ENCODE data around the gene BSDC1. TPM values are rescaled to one million over a fixed set of nuclear protein-coding genes. Genes with fewer than 3 reads are reported as not detected.

Gene BSDC1
- polyA plus RNA-seq, 1 donor from 2014 or later, result 41.0 TPM

DNA sequence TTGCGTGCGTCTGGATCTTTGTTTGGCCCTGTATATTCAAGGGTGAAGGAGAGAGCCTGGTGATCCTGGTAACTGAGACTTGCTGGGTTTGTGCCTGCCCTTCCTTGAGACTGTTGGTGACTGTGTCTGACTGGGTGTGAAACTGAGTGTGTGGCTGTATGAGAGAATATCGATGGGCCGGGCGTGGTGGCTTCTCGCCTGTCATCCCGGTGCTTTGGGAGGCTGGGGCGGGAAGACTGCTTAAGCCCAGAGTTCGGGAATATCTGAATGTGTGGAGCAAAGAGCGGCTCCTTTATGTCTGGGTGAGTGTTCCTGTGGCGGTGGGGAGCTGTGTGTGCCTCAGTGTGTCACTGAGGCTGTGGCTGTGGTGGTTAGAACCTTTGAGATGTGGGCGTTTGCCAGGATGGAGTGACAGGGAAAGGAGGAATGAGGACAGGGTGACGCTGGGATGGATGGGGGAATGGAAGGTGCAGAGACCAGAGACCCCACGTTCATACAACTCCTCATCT, 55.5 kb downstream of the BSDC1 start:
- peak overlapping the region in 2 of 4 donors; percentile 16 to 39 for H3K4me3 Mint-ChIP-seq
- H3K9me3 Mint-ChIP-seq, result no peaks in the 10 kb centered on the region
- H3K27me3 Mint-ChIP-seq, result peaks cover 1% of the 10 kb centered on the region
- H3K36me3 Mint-ChIP-seq, result no peaks in the 10 kb centered on the region
- H3K4me1 Mint-ChIP-seq, result peaks cover 28 to 43% (median 34%) of the 10 kb centered on the region in 3 donors
- H3K27ac Mint-ChIP-seq, result peak overlapping the region in 1 of 3 donors; percentile 29

DNA sequence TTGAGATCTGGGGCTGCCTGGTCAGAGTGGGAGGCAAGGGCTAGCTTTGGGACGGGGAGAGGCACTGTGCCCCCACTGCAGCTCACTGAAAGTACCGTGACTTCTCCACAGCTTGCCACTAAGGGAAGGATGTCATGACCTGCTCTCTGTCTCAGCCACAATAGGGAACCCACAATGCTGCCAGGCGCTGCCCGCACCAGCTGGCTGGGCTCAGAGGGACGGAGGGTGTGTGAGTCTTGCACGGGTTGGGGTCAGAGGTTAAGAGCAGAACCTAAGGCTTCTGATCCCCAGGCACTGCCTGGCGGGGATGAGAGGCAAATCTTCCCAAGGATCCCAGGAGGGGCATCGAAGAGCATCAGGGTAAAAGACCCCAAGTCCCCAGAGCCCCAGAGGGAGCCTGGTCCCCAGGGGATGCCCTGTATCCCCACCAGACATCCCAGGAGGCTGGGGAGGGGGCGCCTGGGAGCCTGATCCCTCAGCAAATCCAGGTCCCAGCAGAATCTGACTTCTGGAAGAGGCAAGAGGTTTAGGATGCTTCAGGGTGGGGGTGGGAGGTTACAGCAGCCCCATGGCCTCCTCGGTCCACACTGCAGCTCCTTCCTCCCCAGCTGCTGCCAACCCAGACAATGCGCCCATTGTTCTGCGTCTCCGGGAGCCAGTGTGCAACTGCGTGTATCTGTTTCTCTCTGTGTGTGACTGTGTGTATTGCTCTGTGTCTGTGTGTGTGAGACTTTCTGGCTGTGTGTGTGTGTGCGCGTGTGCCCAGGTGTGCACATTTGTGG, 56.2 kb downstream of the BSDC1 start:
- Mint-ChIP-seq H3K27ac (peak overlapping the region; percentile 82 to 92 (median 88)), H3K36me3 (no peaks in the 10 kb centered on the region), H3K27me3 (peaks cover 1% of the 10 kb centered on the region), H3K4me1 (peaks cover 34 to 48% (median 38%) of the 10 kb centered on the region in 3 donors), H3K4me3 (peak overlapping the region; percentile 64 to 88 (median 75)), H3K9me3 (no peaks in the 10 kb centered on the region)

DNA sequence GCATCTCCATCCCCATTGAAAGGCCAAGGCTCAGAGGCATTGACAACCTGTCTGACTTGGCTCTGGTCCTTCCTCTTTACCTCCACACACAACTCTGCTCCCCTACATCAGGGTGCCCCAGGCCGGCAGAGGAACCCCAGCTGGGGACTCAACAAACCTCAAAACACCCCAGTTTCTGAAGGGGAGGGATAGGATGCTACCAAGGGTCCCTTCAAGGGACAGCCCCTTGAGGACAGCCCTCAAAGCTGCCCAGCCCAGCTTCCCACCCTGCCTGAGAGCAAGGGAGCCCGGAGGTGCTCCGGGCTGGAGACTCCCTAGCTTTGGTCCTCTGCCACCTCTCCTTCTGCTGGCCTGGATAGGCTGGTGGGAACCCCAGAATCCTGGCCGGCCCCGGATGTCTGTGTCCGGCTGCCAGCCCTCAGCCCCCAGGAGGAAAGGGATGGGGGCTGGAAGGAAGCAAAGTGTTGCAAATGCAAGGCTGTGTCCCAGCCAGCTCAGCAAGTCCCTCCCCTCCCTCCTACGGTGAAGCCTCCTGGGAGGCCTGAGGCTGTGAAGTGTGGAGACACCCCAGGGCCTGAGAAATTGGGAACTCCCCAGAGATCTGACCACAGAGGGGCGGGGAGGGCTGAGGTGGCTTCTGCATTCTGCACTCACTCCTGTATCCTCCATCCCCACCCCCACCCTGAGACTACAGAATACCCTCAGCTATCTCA, 57.1 kb downstream of the BSDC1 start:
- Mint-ChIP-seq H3K36me3 (no peaks in the 10 kb centered on the region), H3K4me3 (peak overlapping the region; percentile 82 to 88 (median 84)), H3K9me3 (no peaks in the 10 kb centered on the region), H3K27me3 (peaks cover 1% of the 10 kb centered on the region), H3K27ac (peak overlapping the region; percentile 82 to 92 (median 88)), H3K4me1 (peaks cover 34 to 47% (median 38%) of the 10 kb centered on the region in 3 donors)

- peaks cover 34 to 47% (median 40%) of the 10 kb centered on the region in 3 donors for H3K4me1 Mint-ChIP-seq
- H3K27ac Mint-ChIP-seq, result peak overlapping the region; percentile 58 to 92 (median 88)
- H3K4me3 Mint-ChIP-seq, result peak overlapping the region; percentile 82 to 88 (median 84)
- H3K36me3 Mint-ChIP-seq, result no peaks in the 10 kb centered on the region
- peaks cover 1% of the 10 kb centered on the region for H3K27me3 Mint-ChIP-seq
- no peaks in the 10 kb centered on the region for H3K9me3 Mint-ChIP-seq
Observed at GRCh38 chr1:32336591-32336932, 57.7 kb downstream of the BSDC1 start.

DNA sequence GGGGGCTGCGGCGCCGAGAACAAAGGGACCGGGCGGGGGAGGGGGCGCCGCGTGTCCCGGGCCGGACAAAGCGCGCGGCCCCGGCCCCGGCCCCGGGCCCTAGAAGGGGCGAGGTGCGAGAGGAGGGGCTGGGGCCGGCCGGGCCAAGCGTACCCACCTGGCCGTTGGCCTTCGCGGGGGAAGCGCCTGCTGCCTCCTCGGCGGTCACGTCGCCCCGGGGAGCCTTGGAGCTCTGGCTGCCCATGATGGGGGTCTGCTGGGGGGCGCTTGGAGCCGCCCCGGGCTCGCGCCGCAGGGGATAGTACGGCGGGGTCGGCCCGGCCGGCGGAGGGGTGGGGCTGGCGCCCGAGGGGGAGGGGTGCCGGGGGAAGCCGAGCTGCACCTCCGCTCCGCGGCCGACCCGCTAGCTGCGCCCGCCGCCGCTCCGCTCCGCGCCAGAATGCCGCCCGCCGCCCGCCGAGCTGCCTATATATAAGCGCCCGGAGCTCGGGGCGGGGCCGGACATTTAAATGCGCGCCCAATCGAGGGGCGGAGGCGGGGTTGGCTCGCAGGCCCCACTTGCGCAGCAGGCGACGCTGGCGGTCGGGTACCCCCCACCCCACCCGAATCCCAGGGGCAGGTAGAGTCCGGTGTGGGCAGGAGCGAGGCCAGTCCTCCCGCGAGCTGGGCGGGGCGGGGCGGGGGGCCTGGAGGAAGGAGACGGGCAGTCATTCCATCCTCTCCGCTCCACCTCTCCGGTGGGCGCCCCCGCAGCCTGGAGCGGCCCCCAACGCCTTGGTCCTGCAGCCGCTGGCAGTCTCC, 58.3 kb downstream of the BSDC1 start, which contains the start of gene MARCKSL1:
TSS of gene MARCKSL1 (minus strand) at position 444 of the 801 bp plus-strand sequence. CDS start at position 244, 200 bp downstream.
- no peaks in the 10 kb centered on the region for H3K36me3 Mint-ChIP-seq
- peak within 1 kb of the TSS; percentile 88 to 92 (median 89) for H3K27ac Mint-ChIP-seq
- H3K4me1 Mint-ChIP-seq, result peaks cover 34 to 47% (median 43%) of the 10 kb centered on the region in 3 donors
- H3K27me3 Mint-ChIP-seq, result peaks cover 1% of the 10 kb centered on the region
- H3K4me3 Mint-ChIP-seq, result peak within 1 kb of the TSS; percentile 87 to 93 (median 91)
- H3K9me3 Mint-ChIP-seq, result no peaks in the 10 kb centered on the region

DNA sequence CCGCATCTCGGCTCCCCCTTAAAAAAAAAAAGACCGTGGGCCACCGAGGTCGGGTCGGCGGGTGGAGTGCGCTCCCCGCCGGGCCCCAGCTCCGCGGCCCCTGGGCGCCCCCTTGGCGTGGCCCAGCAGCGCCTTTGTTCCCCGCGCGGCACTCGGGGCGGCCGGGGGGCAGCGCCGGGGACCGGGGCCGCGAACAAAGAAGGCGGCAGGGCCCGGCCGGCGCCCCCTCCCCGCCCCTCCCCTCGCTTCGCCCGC, 58.8 kb downstream of the BSDC1 start:
- Mint-ChIP-seq H3K27ac (no peak overlapping the region), H3K27me3 (peaks cover 1% of the 10 kb centered on the region), H3K4me1 (peaks cover 34 to 49% (median 43%) of the 10 kb centered on the region in 3 donors), H3K4me3 (peak overlapping the region in 3 of 4 donors; percentile 87 to 93 (median 90)), H3K9me3 (no peaks in the 10 kb centered on the region), H3K36me3 (no peaks in the 10 kb centered on the region)

GRCh38 chr1:32334864-32335534, 59.2 kb downstream of the BSDC1 start:
- Mint-ChIP-seq H3K27me3 (peaks cover 1% of the 10 kb centered on the region), H3K9me3 (no peaks in the 10 kb centered on the region), H3K4me3 (peak overlapping the region; percentile 87 to 93 (median 91)), H3K27ac (peak overlapping the region; percentile 70 to 89 (median 87)), H3K36me3 (no peaks in the 10 kb centered on the region), H3K4me1 (peaks cover 34 to 48% (median 43%) of the 10 kb centered on the region in 3 donors)

DNA sequence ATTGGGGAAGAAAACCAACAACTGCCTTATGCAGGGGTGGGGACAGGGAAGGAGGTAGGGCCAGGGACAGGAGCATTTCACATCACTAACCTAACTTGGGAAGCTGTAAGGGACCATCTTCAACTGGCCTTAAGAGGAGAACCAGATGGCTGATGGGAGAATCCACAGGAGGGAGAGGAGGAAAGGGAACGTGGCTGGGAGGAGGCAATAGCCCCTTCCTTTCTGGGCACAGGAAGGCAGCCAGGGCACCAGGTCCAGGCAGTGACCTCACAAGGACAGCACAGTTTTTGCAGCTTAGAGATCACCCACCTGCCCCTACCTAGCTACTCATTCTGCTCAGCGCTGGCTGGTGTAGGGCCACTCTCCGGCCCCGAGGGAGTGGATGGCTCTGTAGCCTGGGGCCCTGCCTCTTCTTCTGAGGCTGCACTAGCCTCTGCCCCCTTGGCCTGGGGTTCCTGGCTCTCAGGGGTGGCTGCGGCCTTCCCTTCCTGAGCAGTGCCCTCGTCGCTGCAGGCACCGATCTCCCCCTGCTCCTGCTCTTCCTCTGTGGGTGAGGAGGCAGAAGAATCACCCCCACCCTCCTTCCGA, 59.9 kb downstream of the BSDC1 start:
- no peaks in the 10 kb centered on the region for H3K9me3 Mint-ChIP-seq
- peaks cover 28 to 44% (median 39%) of the 10 kb centered on the region in 3 donors for H3K4me1 Mint-ChIP-seq
- peak overlapping the region; percentile 87 to 93 (median 91) for H3K4me3 Mint-ChIP-seq
- H3K36me3 Mint-ChIP-seq, result peaks cover 4% of the 10 kb centered on the region
- peak overlapping the region; percentile 70 to 89 (median 87) for H3K27ac Mint-ChIP-seq
- peaks cover 1% of the 10 kb centered on the region for H3K27me3 Mint-ChIP-seq

GRCh38 chr1:32333251-32333963, 60.8 kb downstream of the BSDC1 start:
- Mint-ChIP-seq H3K27me3 (no peaks in the 10 kb centered on the region), H3K4me1 (peaks cover 24 to 36% (median 35%) of the 10 kb centered on the region in 3 donors), H3K4me3 (peak overlapping the region; percentile 3 to 69 (median 58)), H3K9me3 (no peaks in the 10 kb centered on the region), H3K36me3 (peaks cover 6% of the 10 kb centered on the region), H3K27ac (peak overlapping the region; percentile 17 to 87 (median 70))

DNA sequence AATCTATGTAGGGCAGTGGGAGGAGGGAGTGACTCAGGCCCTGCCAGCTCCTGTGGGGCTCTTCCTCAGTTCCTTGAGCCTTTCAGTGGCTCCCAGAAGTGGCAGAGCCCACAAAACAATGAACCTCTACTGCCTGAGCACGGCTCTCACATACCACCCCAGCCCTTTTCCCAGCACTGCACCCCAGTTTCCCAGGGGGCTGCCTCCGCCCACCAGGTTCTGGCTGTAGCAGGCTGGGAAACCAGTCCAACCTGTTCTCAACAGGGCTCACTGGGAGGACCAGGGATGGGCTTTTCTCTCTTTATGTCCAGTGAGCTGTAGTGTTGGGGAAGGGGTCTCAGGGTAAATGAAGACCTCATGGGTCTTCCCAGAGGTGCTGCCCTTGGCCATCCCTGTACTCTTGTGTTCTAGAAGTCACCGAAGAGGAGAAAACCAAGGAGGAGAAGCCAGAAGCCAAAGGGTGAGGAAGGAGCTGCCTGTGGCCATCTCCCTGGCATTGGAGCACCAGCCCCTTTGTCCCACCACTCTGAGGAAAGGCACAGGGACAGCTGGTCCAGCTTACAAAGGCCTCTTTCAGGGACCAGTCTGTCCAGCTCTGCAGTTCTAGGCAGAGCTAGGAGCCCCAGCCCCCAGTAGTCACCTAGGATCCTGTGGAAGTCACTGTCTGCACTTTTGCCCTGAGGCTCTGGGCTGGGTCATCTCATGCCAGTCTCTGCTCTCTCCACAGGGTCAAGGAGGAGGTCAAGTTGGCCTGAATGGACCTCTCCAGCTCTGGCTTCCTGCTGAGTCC, 61.8 kb downstream of the BSDC1 start:
- H3K9me3 Mint-ChIP-seq, result no peaks in the 10 kb centered on the region
- H3K36me3 Mint-ChIP-seq, result peaks cover 6% of the 10 kb centered on the region
- H3K4me1 Mint-ChIP-seq, result peaks cover 17 to 30% (median 28%) of the 10 kb centered on the region in 3 donors
- H3K4me3 Mint-ChIP-seq, result no peak overlapping the region
- H3K27ac Mint-ChIP-seq, result peak overlapping the region in 1 of 3 donors; percentile 59
- no peaks in the 10 kb centered on the region for H3K27me3 Mint-ChIP-seq

GRCh38 chr1:32331549-32331948, 62.7 kb downstream of the BSDC1 start:
- Mint-ChIP-seq H3K27me3 (no peaks in the 10 kb centered on the region), H3K4me3 (peak overlapping the region in 1 of 4 donors; percentile 13), H3K36me3 (peaks cover 6% of the 10 kb centered on the region), H3K4me1 (peaks cover 11 to 26% (median 21%) of the 10 kb centered on the region in 3 donors), H3K9me3 (no peaks in the 10 kb centered on the region), H3K27ac (peak overlapping the region; percentile 59 to 73 (median 59))

DNA sequence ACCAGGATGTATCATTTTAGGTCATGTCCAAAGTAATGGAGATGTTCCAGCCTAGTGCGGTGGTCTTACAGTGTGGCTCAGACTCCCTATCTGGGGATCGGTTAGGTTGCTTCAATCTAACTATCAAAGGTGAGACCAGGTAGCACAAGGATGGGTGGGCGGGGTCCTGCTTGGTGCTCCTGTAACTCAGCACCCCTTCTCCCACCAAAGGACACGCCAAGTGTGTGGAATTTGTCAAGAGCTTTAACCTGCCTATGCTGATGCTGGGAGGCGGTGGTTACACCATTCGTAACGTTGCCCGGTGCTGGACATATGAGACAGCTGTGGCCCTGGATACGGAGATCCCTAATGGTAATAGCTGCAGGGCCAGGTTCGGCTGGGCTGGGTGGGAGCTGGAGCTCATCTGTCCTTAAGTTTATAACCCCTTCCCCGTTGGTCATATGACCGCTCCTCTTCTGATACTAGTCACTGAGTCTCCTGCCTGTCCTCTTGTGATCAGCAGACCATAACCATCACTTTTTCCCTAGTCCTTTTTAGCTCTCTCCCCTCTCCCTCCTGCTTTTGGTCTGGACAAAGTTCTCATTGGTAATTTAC, 63.6 kb downstream of the BSDC1 start:
- Mint-ChIP-seq H3K27ac (peak overlapping the region in 1 of 3 donors; percentile 2), H3K4me3 (no peak overlapping the region), H3K9me3 (no peaks in the 10 kb centered on the region), H3K36me3 (peaks cover 6% of the 10 kb centered on the region), H3K27me3 (no peaks in the 10 kb centered on the region), H3K4me1 (peaks cover 11 to 26% (median 21%) of the 10 kb centered on the region in 3 donors)

All from IgD-negative memory B cell (primary cell).